H9 (cell line): ENCODE data around the gene LIPH. TPM values are rescaled to one million over a fixed set of nuclear protein-coding genes. Genes with fewer than 3 reads are reported as not detected.

ENCODE experiments used
- DNase-seq: peaks from one replicate; pipeline ENCODE4 v3.0.0-alpha.2; 2017
- H2AFZ ChIP-seq: one replicate; pipeline ENCODE4 v1.6.1; 2013; ENCODE audit warnings: mild to moderate bottlenecking, low read length, control low read depth, moderate library complexity
- H2AK5ac ChIP-seq: 2 replicates; pipeline ENCODE4 v1.6.1; 2013; ENCODE audit warnings: low read length, control low read depth, mixed read lengths; ENCODE audit not compliant: insufficient read length
- H2BK120ac ChIP-seq: one replicate; pipeline ENCODE4 v1.6.1; 2013; ENCODE audit warnings: low read depth, mild to moderate bottlenecking, low read length, control low read depth, inconsistent platforms; ENCODE audit not compliant: poor library complexity, severe bottlenecking
- H2BK12ac ChIP-seq: 2 replicates; pipeline ENCODE4 v1.6.1; 2013; ENCODE audit warnings: low read length, control low read depth, mixed read lengths, low read depth; ENCODE audit not compliant: insufficient read length
- H2BK15ac ChIP-seq: 2 replicates; pipeline ENCODE4 v1.6.1; 2013; ENCODE audit warnings: low read depth, low read length, control low read depth
- H2BK20ac ChIP-seq: one replicate; pipeline ENCODE4 v1.6.1; 2013; ENCODE audit warnings: low read depth, mild to moderate bottlenecking, low read length, control low read depth, inconsistent platforms; ENCODE audit not compliant: poor library complexity, severe bottlenecking
- H2BK5ac ChIP-seq: 2 replicates; pipeline ENCODE4 v1.6.1; 2013; ENCODE audit warnings: low read length, control low read depth, mixed read lengths; ENCODE audit not compliant: insufficient read length
- H3K14ac ChIP-seq: 2 replicates; pipeline ENCODE4 v1.6.1; 2013; ENCODE audit warnings: low read length, control low read depth; ENCODE audit not compliant: insufficient read depth
- H3K18ac ChIP-seq: 2 replicates; pipeline ENCODE4 v1.6.1; 2013; ENCODE audit warnings: low read depth, mild to moderate bottlenecking, mixed read lengths, low read length, control low read depth; ENCODE audit not compliant: insufficient read length
- H3K23ac ChIP-seq: 2 replicates; pipeline ENCODE4 v1.6.1; 2013; ENCODE audit warnings: low read length, control low read depth, mixed read lengths, low read depth; ENCODE audit not compliant: insufficient read length
- H3K23me2 ChIP-seq: 2 replicates; pipeline ENCODE4 v1.6.1; 2013; ENCODE audit warnings: low read depth, mild to moderate bottlenecking, mixed read lengths, low read length, control low read depth; ENCODE audit not compliant: insufficient read length, poor library complexity, severe bottlenecking
- H3K27ac ChIP-seq: 2 replicates; pipeline ENCODE4 v1.5.1; 2013; ENCODE audit warnings: low read length, control low read depth, mixed read lengths, low read depth; ENCODE audit not compliant: insufficient read length
- H3K27me3 ChIP-seq: 2 replicates; pipeline ENCODE4 v1.6.1; 2013; ENCODE audit warnings: low read length, control low read depth, inconsistent platforms; ENCODE audit not compliant: insufficient read depth
- H3K4ac ChIP-seq: 2 replicates; pipeline ENCODE4 v1.6.1; 2013; ENCODE audit warnings: low read depth, mild to moderate bottlenecking, control low read depth, inconsistent platforms, low read length, moderate library complexity
- H3K4me1 ChIP-seq: 2 replicates; pipeline ENCODE4 v1.6.1; 2013; ENCODE audit warnings: low read length, control low read depth, inconsistent platforms; ENCODE audit not compliant: insufficient read depth
- H3K4me2 ChIP-seq: 2 replicates; pipeline ENCODE4 v1.6.1; 2013; ENCODE audit warnings: low read length, control low read depth, mixed read lengths; ENCODE audit not compliant: insufficient read length, insufficient read depth
- H3K56ac ChIP-seq: 2 replicates; pipeline ENCODE4 v1.6.1; 2013; ENCODE audit warnings: low read depth, mild to moderate bottlenecking, mixed read lengths, low read length, control low read depth; ENCODE audit not compliant: insufficient read length
- H3K79me1 ChIP-seq: 2 replicates; pipeline ENCODE4 v1.6.1; 2013; ENCODE audit warnings: low read depth, mild to moderate bottlenecking, moderate library complexity, low read length, control low read depth, inconsistent platforms; ENCODE audit not compliant: insufficient read depth, poor library complexity, severe bottlenecking
- H3K79me2 ChIP-seq: 2 replicates; pipeline ENCODE4 v1.6.1; 2013; ENCODE audit warnings: low read length, control low read depth, inconsistent platforms; ENCODE audit not compliant: insufficient read depth
- H3K9ac ChIP-seq: 2 replicates; pipeline ENCODE4 v1.6.1; 2013; ENCODE audit warnings: low read length, control low read depth, mixed read lengths; ENCODE audit not compliant: insufficient read length; ENCODE audit errors: extremely low read depth
- H3K9me3 ChIP-seq: one replicate; pipeline ENCODE4 v1.6.1; 2013; ENCODE audit warnings: low read depth, low read length, inconsistent platforms; ENCODE audit not compliant: control insufficient read depth
- H3T11ph ChIP-seq: one replicate; pipeline ENCODE4 v1.6.1; 2013; ENCODE audit warnings: mild to moderate bottlenecking, low read length, control low read depth, inconsistent platforms
- H4K20me1 ChIP-seq: one replicate; pipeline ENCODE4 v1.6.1; 2013; ENCODE audit not compliant: control insufficient read depth, insufficient read length, insufficient read depth
- H4K5ac ChIP-seq: 2 replicates; pipeline ENCODE4 v1.6.1; 2013; ENCODE audit warnings: low read depth, mild to moderate bottlenecking, mixed read lengths, low read length, control low read depth; ENCODE audit not compliant: insufficient read length
- H4K8ac ChIP-seq: replicated peaks from 2 replicates; pipeline ENCODE4 v1.6.1; 2013; ENCODE audit warnings: low read length, control low read depth, mixed read lengths, low read depth; ENCODE audit not compliant: insufficient read length
- H4K91ac ChIP-seq: 2 replicates; pipeline ENCODE4 v1.6.1; 2013; ENCODE audit warnings: low read depth, mild to moderate bottlenecking, moderate library complexity, mixed read lengths, low read length, control low read depth; ENCODE audit not compliant: insufficient read length
- H3K27ac Mint-ChIP-seq, 3 experiments: 2 replicates in 2 of 3; 3 replicates in 1 of 3; pipeline ENCODE4 v1.8.0; 2020 to 2021; ENCODE audit warnings: mixed read lengths in 3 of 3, mild to moderate bottlenecking in 1 of 3, moderate library complexity in 1 of 3
- H3K27me3 Mint-ChIP-seq: 2 replicates; pipeline ENCODE4 v1.8.0; 2021; ENCODE audit warnings: low read depth, mild to moderate bottlenecking, moderate library complexity, mixed read lengths
- H3K36me3 Mint-ChIP-seq, 3 experiments: 2 replicates in 2 of 3; 3 replicates in 1 of 3; pipeline ENCODE4 v1.8.0; 2020 to 2021; ENCODE audit warnings: low read depth in 3 of 3, mixed read lengths in 3 of 3; ENCODE audit not compliant: insufficient read depth in 1 of 3
- H3K4me1 Mint-ChIP-seq, 2 experiments: 2 replicates each; pipeline ENCODE4 v1.8.0; 2020; ENCODE audit warnings: mixed read lengths in 2 of 2
- H3K4me3 Mint-ChIP-seq, 2 experiments: 2 replicates in 1 of 2; 3 replicates in 1 of 2; pipeline ENCODE4 v1.8.0; 2020 to 2021; ENCODE audit warnings: mild to moderate bottlenecking in 2 of 2, mixed read lengths in 2 of 2, moderate library complexity in 1 of 2
- H3K9me3 Mint-ChIP-seq, 2 experiments: 2 replicates in 1 of 2; 3 replicates in 1 of 2; pipeline ENCODE4 v1.8.0; 2020; ENCODE audit warnings: mild to moderate bottlenecking in 2 of 2, mixed read lengths in 2 of 2, moderate library complexity in 1 of 2
- CTCF ChIP-seq: fragments of 200-600 bp; sonication (generic); conservative IDR thresholded peaks from 3 replicates; pipeline ENCODE4 v1.8.0; 2021; ENCODE audit warnings: antibody characterized with exemption, mild to moderate bottlenecking
- WGBS: extraction: QIAGEN DNeasy Blood & Tissue Kit; methylation state at CpG from one replicate; pipeline ENCODE4 v1.1.7; 2013; ENCODE audit warnings: missing lambda C conversion rate, low lambda C conversion rate, mixed read lengths; ENCODE audit not compliant: insufficient read length; ENCODE audit errors: extremely low coverage; 5-methylcytosine and 5-hydroxymethylcytosine counted together
- total RNA-seq: library from RNA; stranded (reverse); gene quantifications from 2 replicates; pipeline ENCODE4 v1.2.1, GENCODE V29; 2021

Gene LIPH
- total RNA-seq, 1 experiment from 2014 or later: 0.17 TPM

- H3K23ac ChIP-seq: no peak overlapping the region
These were observed 33.4 kb downstream of the LIPH start for GRCh38 chr3:185519021-185519420.

More at GRCh38 chr3:185519021-185519420, 33.4 kb downstream of the LIPH start:
- Histone ChIP-seq H2BK15ac (no peak overlapping the region), H3K4ac (no peak overlapping the region), H2AK5ac (no peak overlapping the region), H4K5ac (no peak overlapping the region), H3K18ac (no peak overlapping the region), H4K20me1 (no peaks in the 10 kb centered on the region), H3K14ac (no peak overlapping the region), H2AFZ (no peak overlapping the region), H3K56ac (no peak overlapping the region), H2BK5ac (no peak overlapping the region), H4K91ac (no peak overlapping the region), H2BK120ac (no peak overlapping the region), H4K8ac (no peak overlapping the region), H2BK12ac (no peak overlapping the region), H3K27ac (no peak overlapping the region), H3K9me3 (no peaks in the 10 kb centered on the region), H3K79me2 (no peaks in the 10 kb centered on the region), H3K4me1 (no peaks in the 10 kb centered on the region), H2BK20ac (no peak overlapping the region), H3K9ac (no peak overlapping the region), H3K23me2 (no peaks in the 10 kb centered on the region), H3K79me1 (no peaks in the 10 kb centered on the region), H3T11ph (no peak overlapping the region), H3K4me2 (no peak overlapping the region), H3K27me3 (no peaks in the 10 kb centered on the region)
- WGBS: no CpG with 5 or more reads among the region's 5 CpGs
- no peak overlapping the region for H3K4me3 Mint-ChIP-seq
- H3K27me3 Mint-ChIP-seq: no peaks in the 10 kb centered on the region; the same call in none of the 2 replicates
- no peaks in the 10 kb centered on the region for H3K9me3 Mint-ChIP-seq
- peak; percentile 47 for TF ChIP-seq CTCF
- no peak overlapping the region for H3K27ac Mint-ChIP-seq
- no peaks in the 10 kb centered on the region for H3K36me3 Mint-ChIP-seq
- no peak for DNase-seq
- no peaks in the 10 kb centered on the region for H3K4me1 Mint-ChIP-seq
